NCI-H526 (cell line): Measurements from ENCODE around the gene RCL1.
"Not testable (repeated sequence)": the region's sequence is repeated elsewhere in the genome, so short reads cannot be mapped to it uniquely, and the experiment has no call there.

Experiments used
- DNase-seq, 2 experiments: peaks; one replicate each; lab custom pipeline; 2025; lab: John Stamatoyannopoulos, UW

RCL1 gene

DNA sequence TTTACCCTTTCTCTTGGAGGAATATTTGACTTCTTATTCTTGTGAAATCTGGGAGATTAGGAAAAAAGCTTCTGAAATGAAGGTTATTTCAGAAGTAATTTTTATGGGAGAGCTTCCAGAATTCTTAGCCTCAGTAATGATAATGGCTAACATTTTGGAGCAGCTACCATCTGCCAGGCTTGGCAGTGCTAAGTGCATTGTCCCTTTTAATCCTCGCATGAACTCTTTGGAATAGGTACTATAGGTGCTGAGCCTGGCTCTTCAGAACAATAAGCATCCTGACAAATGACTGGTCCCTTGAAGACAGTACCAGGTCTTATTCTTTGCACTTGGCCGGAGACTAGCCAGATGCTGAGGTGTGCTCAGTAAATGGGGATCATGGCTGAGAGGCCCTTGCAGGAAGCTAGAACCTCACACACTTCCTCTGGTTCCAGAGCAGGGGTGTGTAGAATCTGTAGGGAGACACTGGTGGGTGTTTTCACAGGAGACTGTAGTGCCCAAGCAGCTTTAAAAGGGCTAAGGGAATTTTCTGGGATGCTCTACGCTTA lies 90.7 kb downstream of the RCL1 start:
- DNase-seq = no peak

GRCh38 chr9:4886698-4887097 lies 94.0 kb downstream of the RCL1 start:
- no peak for DNase-seq

GRCh38 chr9:4887556-4887955 lies 94.8 kb downstream of the RCL1 start:
- no peak for DNase-seq

GRCh38 chr9:4890242-4890641 lies 97.5 kb downstream of the RCL1 start:
- no peak for DNase-seq

- DNase-seq = no peak
Measured at GRCh38 chr9:4890929-4891328, 98.2 kb downstream of the RCL1 start.

GRCh38 chr9:4891674-4892073 lies 98.9 kb downstream of the RCL1 start:
- no peak for DNase-seq

DNA sequence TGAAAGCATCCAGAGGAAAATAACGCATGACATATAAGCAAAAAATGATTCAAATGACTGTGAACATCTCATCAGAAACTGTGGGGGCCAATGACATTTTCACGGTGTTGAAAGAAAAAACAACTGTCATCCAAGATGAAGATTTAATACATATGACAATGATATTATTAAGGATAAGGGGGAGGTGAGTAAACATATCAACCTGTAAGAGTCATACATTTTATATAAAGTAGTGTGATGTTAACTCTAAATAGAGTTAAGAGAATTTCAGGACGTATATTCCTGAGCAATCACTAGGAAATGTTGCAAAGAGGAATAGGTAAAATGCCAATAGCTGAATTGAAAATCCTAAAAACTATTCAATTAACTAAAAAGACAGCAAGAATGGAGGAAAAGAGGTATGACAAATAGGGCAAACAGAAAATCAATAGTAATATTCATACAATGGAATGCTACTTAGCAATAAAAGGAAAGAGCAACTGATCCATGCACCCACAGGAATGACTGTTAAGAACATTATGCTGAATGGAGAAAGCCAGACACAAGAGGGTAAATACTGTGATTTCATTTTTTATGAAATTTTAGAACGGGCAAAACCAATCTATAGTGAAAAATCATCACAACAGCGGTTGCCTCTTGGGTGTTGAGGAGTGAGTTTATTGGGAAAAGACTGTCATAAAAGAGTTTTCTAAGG lies 99.9 kb downstream of the RCL1 start:
- no peak for DNase-seq

- DNase-seq = no peak
Measured at GRCh38 chr9:4894076-4894475, 101.3 kb downstream of the RCL1 start.

DNA sequence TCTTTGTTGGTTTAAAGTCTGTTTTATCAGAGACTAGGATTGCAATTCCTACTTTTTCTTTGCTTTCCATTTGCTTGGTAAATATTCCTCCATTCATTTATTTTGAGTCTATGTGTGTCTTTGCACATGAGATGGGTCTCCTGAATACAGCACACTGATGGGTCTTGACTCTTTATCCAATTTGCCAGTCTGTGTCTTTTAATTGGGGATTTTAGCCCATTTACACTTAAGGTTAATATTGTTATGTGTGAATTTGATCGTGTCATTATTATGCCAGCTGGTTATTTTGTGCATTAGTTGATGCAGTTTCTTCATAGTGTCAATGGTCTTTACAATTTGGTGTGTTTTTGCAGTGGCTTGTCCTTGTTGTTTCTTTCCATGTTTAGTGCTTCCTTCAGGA lies 107.1 kb downstream of the RCL1 start:
- DNase-seq = not testable (repeated sequence)

GRCh38 chr9:4901401-4902134 lies 108.8 kb downstream of the RCL1 start:
- DNase-seq = not testable (repeated sequence)

DNA sequence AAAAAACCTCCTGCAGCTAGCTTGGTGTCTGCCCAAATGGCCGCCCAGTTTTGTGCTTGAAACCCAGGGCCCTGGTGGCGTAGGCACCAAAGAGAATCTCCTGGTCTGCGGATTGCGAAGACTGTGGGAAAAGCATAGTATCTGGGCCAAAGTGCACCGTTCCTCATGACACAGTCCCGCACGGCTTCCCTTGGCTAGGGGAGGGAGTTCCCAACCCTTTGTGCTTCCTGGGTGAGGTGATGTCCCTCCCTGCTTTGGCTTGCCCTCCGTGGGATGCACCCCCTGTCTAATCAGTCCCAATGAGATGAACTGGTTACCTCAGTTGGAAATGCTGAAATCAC lies 109.4 kb downstream of the RCL1 start:
- DNase-seq = no peak

- no peak for DNase-seq
Measured at GRCh38 chr9:4904322-4905134, 111.8 kb downstream of the RCL1 start.

GRCh38 chr9:4905135-4905490 lies 112.4 kb downstream of the RCL1 start:
- no peak for DNase-seq
